Fibroblast of skin of right biceps (primary cell): ENCODE results near the gene RELT.

ENCODE experiments used
- DNase-seq: peaks from one replicate; pipeline ENCODE4 v3.0.0-alpha.2; 2013

RELT gene

GRCh38 chr11:73392108-73393010 is 16.2 kb downstream of the RELT start:
- DNase-seq = no peak

GRCh38 chr11:73393011-73393380 is 16.8 kb downstream of the RELT start:
- peak; percentile 34 for DNase-seq

- DNase-seq = peak; percentile 78
Observed at GRCh38 chr11:73393479-73394415, 17.5 kb downstream of the RELT start.

- DNase-seq = no peak
Observed at GRCh38 chr11:73394416-73395296, 18.5 kb downstream of the RELT start.

- DNase-seq = no peak
Observed at GRCh38 chr11:73395297-73396208, 19.4 kb downstream of the RELT start.

GRCh38 chr11:73396251-73396930 is 20.2 kb downstream of the RELT start:
- no peak for DNase-seq

- no peak for DNase-seq
Observed at GRCh38 chr11:73396985-73397384, 20.8 kb downstream of the RELT start.

GRCh38 chr11:73397468-73398131 is 21.4 kb downstream of the RELT start:
- no peak for DNase-seq

GRCh38 chr11:73398132-73398526 is 21.9 kb downstream of the RELT start:
- no peak for DNase-seq

GRCh38 chr11:73398721-73399120 is 22.5 kb downstream of the RELT start:
- no peak for DNase-seq

- peak; percentile 40 for DNase-seq
Observed at GRCh38 chr11:73399159-73399590, 23.0 kb downstream of the RELT start.

- DNase-seq = no peak
Observed at GRCh38 chr11:73399636-73400035, 23.4 kb downstream of the RELT start.

GRCh38 chr11:73400293-73400692 is 24.1 kb downstream of the RELT start:
- no peak for DNase-seq

- no peak for DNase-seq
Observed at GRCh38 chr11:73401217-73401923, 25.2 kb downstream of the RELT start.

GRCh38 chr11:73401924-73402833 is 26.0 kb downstream of the RELT start:
- peak; percentile 45 for DNase-seq

GRCh38 chr11:73402834-73403185 is 26.6 kb downstream of the RELT start:
- DNase-seq = peak; percentile 30

- DNase-seq = no peak
Observed at GRCh38 chr11:73403541-73403940, 27.3 kb downstream of the RELT start.

GRCh38 chr11:73404048-73404447 is 27.8 kb downstream of the RELT start:
- peak; percentile 56 for DNase-seq
